Stimulated activated naive B cell treated with anti-CD40 and anti-IgM and Interleukin-4, amounts not matched to agents 10 μg/mL and 1 μg/mL and 100 μg/mL, for 72 hours (primary cell): ENCODE measurements around the gene LIN52.
A peak's percentile ranks its signal among the peaks of the same experiment; 100 is the strongest.

Experiments used
- ATAC-seq, 2 donors: fragments of 150-1000 bp; cut with Tn5 transposase; replicated peaks; 2 replicates each; pipeline ENCODE4 v1.10.0; 2021; ENCODE audit warnings: moderate library complexity in 1 of 2
- DNase-seq: peaks from one replicate; pipeline ENCODE4 v3.0.0; 2021
- H3K27ac Mint-ChIP-seq: one replicate; pipeline ENCODE4 v1.8.0; 2022; ENCODE audit warnings: mild to moderate bottlenecking, mixed read lengths
- H3K27me3 Mint-ChIP-seq, 2 donors: one replicate each; pipeline ENCODE4 v1.8.0; 2022; ENCODE audit warnings: mixed read lengths in 2 of 2
- H3K36me3 Mint-ChIP-seq, 2 donors: one replicate each; pipeline ENCODE4 v1.8.0; 2022; ENCODE audit warnings: mixed read lengths in 2 of 2, mild to moderate bottlenecking in 1 of 2
- H3K4me1 Mint-ChIP-seq, 2 donors: one replicate each; pipeline ENCODE4 v1.8.0; 2022; ENCODE audit warnings: mixed read lengths in 2 of 2, mild to moderate bottlenecking in 1 of 2
- H3K4me3 Mint-ChIP-seq, 2 donors: one replicate each; pipeline ENCODE4 v1.8.0; 2022; ENCODE audit warnings: mild to moderate bottlenecking in 2 of 2, mixed read lengths in 2 of 2, moderate library complexity in 1 of 2
- H3K9me3 Mint-ChIP-seq, 2 donors: one replicate each; pipeline ENCODE4 v1.8.0; 2022; ENCODE audit warnings: mixed read lengths in 2 of 2, mild to moderate bottlenecking in 1 of 2

LIN52 gene

DNA sequence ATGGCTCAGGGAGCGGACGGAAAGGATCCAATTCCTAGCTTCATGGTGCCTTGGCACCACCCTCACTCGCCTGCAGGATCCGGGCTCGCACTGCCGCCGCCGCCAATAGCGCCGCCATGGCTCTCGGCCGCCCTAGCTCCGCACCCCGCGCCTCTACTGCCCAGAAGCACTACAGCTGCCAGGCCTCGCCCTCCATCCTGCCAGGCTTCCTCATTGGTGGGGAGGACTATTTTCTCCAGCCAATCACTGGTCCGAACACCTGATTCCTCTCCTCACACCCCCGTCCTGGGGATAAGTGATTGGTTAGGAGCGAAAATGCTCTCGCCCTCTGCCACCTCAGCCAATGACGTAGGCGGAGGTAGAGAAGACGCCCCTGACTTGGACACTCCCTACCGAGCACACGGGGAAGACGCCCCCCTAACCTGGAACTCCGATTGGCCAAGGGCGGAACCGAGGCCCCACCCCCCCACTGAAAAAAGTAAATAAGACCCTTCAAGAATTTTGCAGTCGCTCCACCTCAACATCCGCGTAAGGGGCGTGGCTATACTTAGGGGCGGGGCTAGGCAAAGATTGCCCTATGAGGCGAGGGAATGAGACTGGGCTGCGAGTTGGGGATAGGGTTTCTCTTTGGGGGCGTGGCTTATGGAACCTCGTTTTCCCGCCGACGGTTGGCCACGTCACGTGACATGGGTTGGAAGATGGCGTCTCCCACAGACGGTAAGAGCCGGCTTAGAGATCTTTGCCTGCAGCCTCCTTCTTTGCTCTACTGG, at the start of gene LIN52, which contains the start of gene ALDH6A1:
TSS of gene LIN52 (plus strand) at position 680 of the 770 bp plus-strand sequence. CDS start at position 699, 19 bp downstream.
TSS of gene ALDH6A1 (minus strand) at position 177 of the 770 bp plus-strand sequence. CDS start at position 118, 59 bp downstream.
- ATAC-seq (peak; percentile 88 to 93), DNase-seq (peak; percentile 99)
- H3K36me3 Mint-ChIP-seq: peaks cover 7 to 8% of the 10 kb centered on the region in 2 donors
- peaks cover 1 to 4% of the 10 kb centered on the region in 2 donors for H3K9me3 Mint-ChIP-seq
- H3K4me3 Mint-ChIP-seq: peak within 1 kb of the TSS; percentile 99 to 100
- no peaks in the 10 kb centered on the region for H3K27me3 Mint-ChIP-seq
- H3K27ac Mint-ChIP-seq: peak within 1 kb of the TSS; percentile 99
- peaks cover 20 to 38% of the 10 kb centered on the region in 2 donors for H3K4me1 Mint-ChIP-seq

- Mint-ChIP-seq H3K27ac (no peak overlapping the region), H3K27me3 (no peaks in the 10 kb centered on the region), H3K4me3 (no peak overlapping the region), H3K4me1 (peaks cover 5 to 8% of the 10 kb centered on the region in 2 donors), H3K9me3 (no peaks in the 10 kb centered on the region), H3K36me3 (peaks cover 0 to 4% of the 10 kb centered on the region in 2 donors)
- ATAC-seq (no peak), DNase-seq (no peak)
Observed at GRCh38 chr14:74035556-74035955, 49.2 kb upstream of the LIN52 start.

GRCh38 chr14:74038020-74038859, 46.5 kb upstream of the LIN52 start:
- Mint-ChIP-seq H3K27me3 (no peaks in the 10 kb centered on the region), H3K9me3 (no peaks in the 10 kb centered on the region), H3K4me1 (no peaks in the 10 kb centered on the region), H3K4me3 (no peak overlapping the region), H3K36me3 (no peaks in the 10 kb centered on the region), H3K27ac (no peak overlapping the region)
- DNase-seq (no peak), ATAC-seq (peak; percentile 60 to 65)

DNA sequence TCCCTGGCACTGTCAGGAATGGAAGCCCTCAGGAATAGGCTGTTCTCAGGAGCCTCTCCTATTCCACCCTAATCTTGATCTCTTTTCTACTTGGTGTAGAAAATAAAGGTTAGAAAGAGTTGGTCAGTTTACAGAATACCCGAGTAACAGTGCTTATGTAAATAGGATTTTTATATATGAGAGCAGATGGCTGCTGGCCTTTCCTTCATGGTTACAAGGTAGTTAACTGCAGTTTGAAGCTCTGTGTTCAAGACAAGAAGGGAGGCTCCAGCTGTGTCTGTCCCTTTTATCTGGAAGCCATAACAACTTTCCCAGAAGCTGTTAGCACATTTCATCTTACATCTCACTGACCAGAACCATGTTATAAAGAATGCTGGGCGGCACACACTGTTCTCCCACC, 42.5 kb upstream of the LIN52 start:
- H3K4me3 Mint-ChIP-seq: no peak overlapping the region
- H3K27me3 Mint-ChIP-seq: no peaks in the 10 kb centered on the region
- no peaks in the 10 kb centered on the region for H3K4me1 Mint-ChIP-seq
- DNase-seq (no peak), ATAC-seq (no peak)
- H3K27ac Mint-ChIP-seq: no peak overlapping the region
- no peaks in the 10 kb centered on the region for H3K9me3 Mint-ChIP-seq
- no peaks in the 10 kb centered on the region for H3K36me3 Mint-ChIP-seq

DNA sequence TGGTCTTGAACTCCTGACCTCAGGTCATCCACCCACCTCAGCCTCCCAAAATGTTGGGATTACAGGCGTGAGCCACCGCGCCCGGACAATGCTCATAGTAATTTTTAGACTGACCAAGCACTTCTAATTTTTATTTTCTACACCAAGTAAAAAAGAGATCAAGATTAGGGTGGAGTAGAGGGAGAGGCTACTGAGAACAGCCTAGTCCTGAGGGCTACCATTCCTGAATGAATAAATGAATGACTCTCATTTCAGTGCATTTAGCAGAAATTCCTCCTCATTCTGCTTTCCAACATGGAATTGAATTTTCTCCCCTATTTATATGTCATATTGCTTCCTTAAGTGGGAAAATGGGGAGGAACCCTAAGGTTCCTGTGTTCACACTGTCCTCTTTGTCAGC, 39.2 kb upstream of the LIN52 start:
- no peak overlapping the region for H3K4me3 Mint-ChIP-seq
- ATAC-seq: no peak
- no peaks in the 10 kb centered on the region for H3K9me3 Mint-ChIP-seq

GRCh38 chr14:74048281-74048680, 36.5 kb upstream of the LIN52 start:
- DNase-seq: no peak
- H3K9me3 Mint-ChIP-seq: no peaks in the 10 kb centered on the region

More for the DNA sequence above, 39.2 kb upstream of the LIN52 start:
- DNase-seq: no peak
- Mint-ChIP-seq H3K4me1 (peaks cover 5 to 11% of the 10 kb centered on the region in 2 donors), H3K27ac (no peak overlapping the region), H3K27me3 (no peaks in the 10 kb centered on the region), H3K36me3 (no peaks in the 10 kb centered on the region)

DNA sequence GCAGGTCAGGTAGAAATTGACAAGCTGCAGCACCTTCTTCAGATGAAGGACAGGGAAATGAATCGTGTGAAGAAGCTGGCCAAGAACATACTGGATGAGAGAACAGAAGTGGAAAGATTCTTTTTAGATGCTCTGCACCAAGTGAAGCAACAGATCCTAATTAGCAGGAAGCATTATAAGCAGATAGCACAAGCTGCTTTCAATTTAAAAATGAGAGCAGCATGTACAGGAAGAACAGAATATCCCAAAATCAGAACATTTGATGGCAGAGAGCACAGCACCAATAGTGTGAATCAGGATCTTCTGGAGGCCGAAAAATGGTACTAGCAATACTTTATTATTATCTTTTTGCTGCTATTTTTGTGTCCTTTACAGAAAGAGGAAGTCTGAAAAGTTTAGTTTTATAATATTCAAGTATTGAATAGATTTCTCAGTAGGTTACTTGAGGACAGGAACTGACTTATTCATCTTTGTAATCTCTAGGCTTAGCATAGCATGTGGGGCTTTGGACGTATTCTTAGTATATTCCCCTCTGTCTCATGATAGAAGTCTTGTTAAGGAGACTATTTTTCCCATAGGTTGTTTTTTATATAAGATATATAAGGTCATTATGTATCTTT, 34.8 kb upstream of the LIN52 start:
- Mint-ChIP-seq H3K4me3 (no peak overlapping the region), H3K27ac (no peak overlapping the region), H3K36me3 (no peaks in the 10 kb centered on the region)

More at GRCh38 chr14:74048281-74048680, 36.5 kb upstream of the LIN52 start:
- ATAC-seq: no peak
- Mint-ChIP-seq H3K4me3 (no peak overlapping the region), H3K36me3 (no peaks in the 10 kb centered on the region), H3K27me3 (no peaks in the 10 kb centered on the region), H3K27ac (no peak overlapping the region), H3K4me1 (peaks cover 5 to 11% of the 10 kb centered on the region in 2 donors)

DNA sequence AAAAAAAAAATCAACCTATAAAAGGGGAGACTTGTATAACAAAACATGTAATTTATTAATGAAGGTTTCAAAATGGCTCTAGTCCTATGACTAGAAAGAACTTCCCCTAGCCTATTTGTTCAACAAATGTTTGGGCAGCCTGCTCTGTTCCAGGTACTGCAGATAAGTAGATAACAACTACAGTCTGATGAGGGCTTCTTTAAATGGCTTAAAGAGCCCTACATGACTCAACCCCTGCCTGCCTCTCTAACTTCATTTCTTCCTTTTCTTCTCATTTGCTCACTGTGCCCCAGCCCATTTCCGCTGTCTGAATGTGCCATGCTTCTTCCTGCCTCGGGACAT, 22.0 kb upstream of the LIN52 start:
- no peaks in the 10 kb centered on the region for H3K9me3 Mint-ChIP-seq
- DNase-seq (no peak), ATAC-seq (no peak)
- H3K4me1 Mint-ChIP-seq: no peaks in the 10 kb centered on the region
- H3K36me3 Mint-ChIP-seq: peaks cover 23 to 37% of the 10 kb centered on the region in 2 donors
- no peak overlapping the region for H3K27ac Mint-ChIP-seq
- H3K4me3 Mint-ChIP-seq: no peak overlapping the region
- no peaks in the 10 kb centered on the region for H3K27me3 Mint-ChIP-seq

More for the DNA sequence above, 34.8 kb upstream of the LIN52 start:
- Mint-ChIP-seq H3K27me3 (no peaks in the 10 kb centered on the region), H3K9me3 (no peaks in the 10 kb centered on the region), H3K4me1 (peaks cover 5 to 11% of the 10 kb centered on the region in 2 donors)
- ATAC-seq (peak; percentile 76 to 79), DNase-seq (no peak)

GRCh38 chr14:74064426-74064825, 20.3 kb upstream of the LIN52 start:
- H3K27ac Mint-ChIP-seq: no peak overlapping the region
- DNase-seq: no peak
- H3K27me3 Mint-ChIP-seq: no peaks in the 10 kb centered on the region
- no peak overlapping the region for H3K4me3 Mint-ChIP-seq
- ATAC-seq: no peak
- H3K9me3 Mint-ChIP-seq: no peaks in the 10 kb centered on the region
- peaks cover 24 to 38% of the 10 kb centered on the region in 2 donors for H3K36me3 Mint-ChIP-seq
- H3K4me1 Mint-ChIP-seq: no peaks in the 10 kb centered on the region

DNA sequence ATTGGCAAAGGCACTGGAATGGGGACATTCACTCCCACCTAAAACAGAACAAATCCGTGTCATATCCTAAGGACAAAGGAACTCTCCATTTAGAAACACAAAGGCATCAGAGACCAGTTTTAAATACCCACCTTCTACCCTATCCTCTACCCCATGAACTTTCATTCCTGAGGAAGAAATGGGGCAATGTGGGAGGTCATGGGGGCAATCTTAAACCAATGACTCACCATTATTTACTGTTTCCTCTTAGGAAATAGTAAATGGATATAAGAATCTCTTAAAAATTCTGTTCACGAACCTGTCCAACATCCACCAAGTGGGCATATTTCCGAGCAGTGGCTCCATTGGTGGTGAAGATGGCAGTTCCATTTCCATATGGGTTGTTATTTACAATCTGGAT, 19.9 kb upstream of the LIN52 start:
- H3K36me3 Mint-ChIP-seq: peaks cover 24 to 41% of the 10 kb centered on the region in 2 donors
- H3K4me1 Mint-ChIP-seq: no peaks in the 10 kb centered on the region
- no peaks in the 10 kb centered on the region for H3K9me3 Mint-ChIP-seq
- H3K27me3 Mint-ChIP-seq: no peaks in the 10 kb centered on the region
- H3K27ac Mint-ChIP-seq: no peak overlapping the region
- ATAC-seq (no peak), DNase-seq (no peak)
- H3K4me3 Mint-ChIP-seq: no peak overlapping the region

DNA sequence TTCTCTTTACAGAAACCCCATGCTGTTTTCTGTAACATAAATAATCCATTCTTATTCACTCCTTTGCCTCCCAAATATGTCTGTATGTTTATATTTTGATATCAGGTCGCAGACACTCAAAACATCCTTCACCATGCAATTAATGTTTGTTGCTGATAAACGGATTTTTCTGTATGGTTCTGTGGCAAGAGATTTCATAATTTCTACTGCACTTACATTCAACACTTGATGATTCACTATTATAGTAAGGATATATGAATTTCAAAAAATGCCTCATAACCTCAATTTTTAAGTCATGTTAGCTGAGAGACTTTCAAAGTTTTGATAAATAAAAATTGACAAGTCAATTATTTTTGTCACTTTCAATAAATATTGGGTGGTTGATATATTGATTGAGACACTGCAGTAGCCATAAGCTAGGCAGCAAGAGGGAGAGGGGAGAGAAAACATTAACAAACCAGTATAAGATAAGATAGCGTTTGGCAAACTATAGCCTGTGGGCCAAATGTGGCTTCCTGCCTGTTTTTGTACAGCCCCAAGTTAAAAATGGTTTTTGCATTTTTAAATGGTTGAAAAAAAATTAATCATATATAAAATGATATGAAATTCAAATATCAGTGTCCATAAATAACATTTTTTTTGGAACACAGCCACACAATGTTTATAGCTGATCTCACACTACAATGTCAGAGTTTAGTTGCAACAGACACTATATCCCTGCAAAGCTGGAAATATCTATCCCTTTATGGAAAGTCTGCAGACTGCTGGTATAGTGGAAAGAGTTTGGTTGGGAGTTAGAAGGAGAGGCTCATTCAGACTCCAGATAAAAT, 18.8 kb upstream of the LIN52 start:
- Mint-ChIP-seq H3K27ac (no peak overlapping the region), H3K4me1 (no peaks in the 10 kb centered on the region), H3K4me3 (no peak overlapping the region), H3K36me3 (peaks cover 21 to 37% of the 10 kb centered on the region in 2 donors), H3K27me3 (no peaks in the 10 kb centered on the region), H3K9me3 (no peaks in the 10 kb centered on the region)
- no peak for DNase-seq
- ATAC-seq: no peak

DNA sequence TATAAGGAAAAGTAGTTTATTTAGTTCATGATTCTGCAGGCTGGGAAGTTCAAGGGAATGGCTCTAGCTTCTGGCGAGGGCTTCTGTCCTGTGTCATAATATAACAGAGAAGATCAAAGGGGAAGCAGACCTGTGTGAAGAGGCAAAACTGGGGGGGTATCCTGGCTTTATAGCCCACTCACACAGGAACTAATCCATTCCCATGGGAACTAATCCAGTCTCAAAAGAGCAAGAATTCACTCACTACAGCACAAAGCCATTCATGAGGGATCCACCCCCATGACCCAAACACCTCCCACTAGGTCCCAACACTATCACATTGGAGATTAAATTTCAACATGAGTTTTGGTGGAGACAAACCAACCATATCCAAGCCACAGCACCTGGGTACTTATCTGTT, 7.4 kb upstream of the LIN52 start:
- H3K27me3 Mint-ChIP-seq: no peaks in the 10 kb centered on the region
- H3K27ac Mint-ChIP-seq: no peak overlapping the region
- DNase-seq (no peak), ATAC-seq (no peak)
- H3K4me3 Mint-ChIP-seq: no peak overlapping the region
- H3K4me1 Mint-ChIP-seq: peaks cover 0 to 2% of the 10 kb centered on the region in 2 donors
- peaks cover 0 to 3% of the 10 kb centered on the region in 2 donors for H3K36me3 Mint-ChIP-seq
- H3K9me3 Mint-ChIP-seq: no peaks in the 10 kb centered on the region

- Mint-ChIP-seq H3K4me3 (no peak overlapping the region), H3K4me1 (peaks cover 10 to 18% of the 10 kb centered on the region in 2 donors), H3K36me3 (no peaks in the 10 kb centered on the region), H3K27me3 (no peaks in the 10 kb centered on the region), H3K27ac (no peak overlapping the region), H3K9me3 (no peaks in the 10 kb centered on the region)
- DNase-seq (no peak), ATAC-seq (no peak)
Observed at GRCh38 chr14:74080820-74081460, 3.8 kb upstream of the LIN52 start.
